T follicular helper cell (primary cell): ENCODE results near the gene GAREM1.
"Not testable (repeated sequence)": the region's sequence is repeated elsewhere in the genome, so short reads cannot be mapped to it uniquely, and the experiment has no call there.

Experiments used
- DNase-seq: peaks from one replicate; pipeline ENCODE4 v3.0.0-alpha.2; 2020; ENCODE audit warnings: low read depth

GAREM1 gene

DNA sequence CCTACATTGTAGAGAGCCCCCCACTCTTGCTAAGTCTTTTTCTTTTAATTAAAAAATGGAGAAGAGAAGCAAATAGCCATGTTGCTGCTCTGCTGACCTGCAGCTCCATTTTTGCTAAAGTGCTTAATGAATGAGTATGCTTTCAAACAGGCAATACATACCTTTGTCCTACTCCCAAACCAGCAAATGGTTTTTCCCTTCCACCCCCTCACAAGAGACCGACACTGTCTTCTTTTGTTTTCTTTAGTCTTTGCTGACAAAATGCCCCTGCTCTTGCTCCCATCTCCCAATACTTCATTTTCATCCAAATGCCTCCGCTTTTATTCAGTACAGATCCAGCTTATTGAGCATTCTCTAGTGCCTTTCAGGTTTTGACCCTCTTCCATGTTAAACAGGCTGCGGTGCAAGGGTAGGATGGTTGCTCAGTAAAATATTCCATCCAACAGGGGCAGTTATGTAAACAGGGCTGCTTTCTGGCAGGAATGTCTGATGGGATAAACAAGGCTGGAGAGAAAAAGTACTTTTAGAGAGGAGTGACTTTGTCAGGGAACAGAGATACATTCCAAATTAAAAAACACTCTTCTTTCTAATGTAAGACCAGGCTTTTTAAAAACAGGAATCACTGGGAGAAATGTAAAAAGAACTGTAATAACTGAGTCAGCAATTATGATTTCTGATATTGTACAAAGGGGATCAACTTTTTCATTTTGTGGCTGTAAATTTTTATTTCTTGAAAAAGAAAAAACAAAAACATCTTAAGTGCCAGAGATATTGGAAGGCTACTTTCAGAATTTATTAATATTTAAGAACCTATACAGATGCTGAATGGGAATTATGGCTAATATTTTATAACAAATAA, 144.0 kb downstream of the GAREM1 start:
- DNase-seq = no peak

GRCh38 chr18:32324181-32324580, 146.5 kb downstream of the GAREM1 start:
- DNase-seq = no peak

- no peak for DNase-seq
Observed at GRCh38 chr18:32321826-32322225, 148.9 kb downstream of the GAREM1 start.

GRCh38 chr18:32319084-32319483, 151.6 kb downstream of the GAREM1 start:
- no peak for DNase-seq

DNA sequence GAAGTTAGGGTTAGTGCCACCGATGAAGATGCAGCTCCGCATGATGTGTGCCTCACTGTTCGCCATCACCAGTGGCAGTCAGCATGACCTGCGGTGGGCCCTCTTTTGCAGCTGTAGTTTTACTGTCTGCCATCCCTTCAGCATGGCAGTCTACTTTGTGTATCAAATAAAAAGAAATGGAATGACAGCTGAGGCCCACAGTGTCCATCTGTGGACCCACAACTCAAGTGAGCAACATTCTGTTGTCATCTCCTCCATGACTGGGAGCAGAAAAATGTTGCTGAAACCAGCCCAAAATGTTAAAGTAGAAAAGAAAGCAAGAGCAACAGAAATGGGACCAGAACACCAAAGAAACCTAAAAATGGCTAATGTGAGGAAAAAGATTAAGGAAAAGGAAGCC, 152.1 kb downstream of the GAREM1 start:
- no peak for DNase-seq

DNA sequence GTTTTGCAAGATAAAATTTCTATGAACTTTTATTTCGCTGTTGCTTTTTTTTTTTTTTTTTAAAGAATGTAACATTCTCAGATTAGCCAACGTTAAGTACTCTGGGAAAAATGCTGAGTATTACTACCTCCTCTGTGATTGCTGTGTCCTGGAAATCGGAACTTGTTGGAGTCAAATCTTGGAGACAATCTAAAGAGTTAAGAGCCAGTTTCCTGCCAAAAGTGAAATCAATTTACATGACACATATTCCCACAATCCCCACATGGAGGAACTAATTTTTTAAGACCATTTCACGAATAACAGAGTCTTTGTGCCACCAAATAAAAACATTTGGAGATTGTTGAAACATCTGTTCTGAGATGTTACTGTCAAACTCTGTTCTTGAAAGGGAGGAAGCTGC, 153.0 kb downstream of the GAREM1 start:
- DNase-seq = no peak

DNA sequence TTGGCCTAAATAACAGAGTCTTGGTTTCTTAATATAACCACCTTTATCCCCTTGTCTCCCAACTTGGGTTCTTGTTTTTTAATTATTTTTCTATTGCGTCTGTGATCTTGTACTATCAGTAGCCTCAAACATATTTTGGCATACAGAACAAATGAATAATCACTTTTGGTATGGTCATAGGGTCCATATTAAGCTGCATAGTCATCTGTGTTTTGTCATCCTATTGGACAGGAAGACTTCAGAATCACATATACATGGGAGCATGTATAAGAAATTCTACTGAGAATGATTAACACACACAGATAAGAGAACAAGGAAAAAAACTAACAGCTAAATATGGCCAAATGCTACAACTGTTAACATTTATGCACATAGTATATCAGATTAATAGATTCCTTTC, 154.8 kb downstream of the GAREM1 start:
- DNase-seq = no peak

- DNase-seq = no peak
Observed at GRCh38 chr18:32310774-32311173, 159.9 kb downstream of the GAREM1 start.

DNA sequence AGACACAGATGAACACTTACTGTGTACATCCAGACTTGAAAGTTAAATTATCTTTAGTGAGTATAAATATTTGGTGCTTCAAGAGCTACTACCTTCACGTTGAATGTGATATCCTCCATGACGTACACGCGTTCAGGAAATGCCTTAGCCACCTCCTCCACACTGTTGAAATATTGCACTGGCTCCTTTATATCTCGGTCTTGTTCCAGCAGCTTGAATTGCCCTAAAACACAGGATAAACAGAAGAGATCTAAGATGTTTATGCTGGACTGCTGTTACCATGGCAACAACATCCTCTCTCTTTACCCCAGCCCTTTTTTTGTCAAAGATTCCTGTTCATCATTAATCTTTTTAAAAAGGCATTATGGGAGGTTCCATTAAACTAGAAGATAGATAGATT, 160.6 kb downstream of the GAREM1 start:
- no peak for DNase-seq

GRCh38 chr18:32308493-32309120, 162.1 kb downstream of the GAREM1 start:
- DNase-seq = no peak

GRCh38 chr18:32303400-32303799, 167.3 kb downstream of the GAREM1 start:
- no peak for DNase-seq

GRCh38 chr18:32302806-32303205, 167.9 kb downstream of the GAREM1 start:
- DNase-seq = no peak

DNA sequence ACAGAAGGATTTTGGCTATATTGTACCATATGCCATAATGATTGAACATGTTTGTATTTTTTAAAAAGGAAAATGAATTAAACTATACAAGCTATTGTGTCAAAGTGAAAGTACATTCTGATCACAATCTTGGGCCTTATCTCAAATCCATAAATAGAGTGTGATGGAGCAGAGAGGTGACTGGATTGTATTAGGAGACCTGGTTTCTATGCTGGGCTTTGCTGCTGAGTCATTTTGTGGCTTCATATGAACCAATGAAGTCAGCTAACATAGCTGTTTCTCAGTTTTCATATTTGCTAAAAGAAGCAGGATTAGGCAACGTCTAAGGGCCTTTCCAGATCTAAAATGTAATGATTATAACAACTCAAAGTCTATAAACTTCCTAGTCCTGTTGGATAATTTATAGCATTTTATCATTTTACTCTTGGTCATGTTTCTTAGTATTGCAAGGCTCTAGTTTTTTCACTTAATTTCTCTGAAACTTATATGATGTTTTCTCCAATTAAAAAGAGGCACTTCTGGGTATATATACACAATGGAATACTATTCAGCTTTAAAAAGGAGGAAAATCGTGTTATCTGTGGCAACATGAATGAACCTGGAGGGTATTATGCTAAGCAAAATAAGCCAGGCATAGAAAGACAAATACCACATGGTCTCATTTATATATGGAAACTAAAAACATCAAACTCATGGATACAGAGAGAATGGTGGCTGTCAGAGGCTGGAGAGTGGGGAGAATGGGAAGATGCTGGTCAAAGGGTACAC, 168.5 kb downstream of the GAREM1 start:
- DNase-seq = no peak

- no peak for DNase-seq
Observed at GRCh38 chr18:32301361-32301760, 169.3 kb downstream of the GAREM1 start.

- no peak for DNase-seq
Observed at GRCh38 chr18:32300914-32301313, 169.8 kb downstream of the GAREM1 start.

DNA sequence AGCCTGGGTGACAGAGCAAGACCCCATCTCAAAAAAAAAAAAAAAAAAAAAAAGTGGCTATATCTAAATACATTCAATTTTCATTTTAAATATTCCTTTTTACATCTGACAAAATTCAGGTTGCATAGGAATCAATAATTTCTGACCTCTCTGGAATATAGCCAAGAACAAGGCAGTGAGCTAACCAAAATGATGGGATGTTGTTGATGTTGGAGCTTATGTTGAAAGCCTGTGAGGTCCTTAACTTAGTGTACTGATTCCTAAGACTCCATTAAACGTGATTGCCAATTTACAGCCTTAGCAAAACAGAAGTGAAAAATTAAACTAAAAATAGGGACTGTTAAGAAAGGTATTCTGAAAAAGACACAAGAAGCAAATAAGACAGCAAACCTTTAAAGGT, 171.2 kb downstream of the GAREM1 start:
- DNase-seq = no peak

GRCh38 chr18:32298171-32298667, 172.5 kb downstream of the GAREM1 start:
- no peak for DNase-seq

- no peak for DNase-seq
Observed at GRCh38 chr18:32297579-32298170, 173.0 kb downstream of the GAREM1 start.

DNA sequence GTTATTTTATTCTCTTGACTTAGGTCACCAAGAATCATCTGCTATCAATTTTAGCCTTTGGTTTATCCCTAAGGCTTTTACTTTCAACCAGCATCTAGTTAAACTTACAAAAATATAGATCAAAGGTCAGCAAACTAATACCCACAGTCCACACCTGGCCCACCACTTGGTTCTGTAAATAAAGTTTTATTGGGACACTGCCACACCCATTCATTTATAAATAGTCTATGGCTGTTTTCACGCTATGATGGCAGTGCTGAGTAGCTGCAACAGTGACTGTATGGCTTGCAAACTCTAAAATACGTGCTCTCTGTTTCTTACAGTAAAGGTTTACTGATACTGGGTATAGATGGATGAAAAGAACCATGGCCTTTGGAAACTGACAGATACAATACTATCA, 173.8 kb downstream of the GAREM1 start:
- DNase-seq = no peak

DNA sequence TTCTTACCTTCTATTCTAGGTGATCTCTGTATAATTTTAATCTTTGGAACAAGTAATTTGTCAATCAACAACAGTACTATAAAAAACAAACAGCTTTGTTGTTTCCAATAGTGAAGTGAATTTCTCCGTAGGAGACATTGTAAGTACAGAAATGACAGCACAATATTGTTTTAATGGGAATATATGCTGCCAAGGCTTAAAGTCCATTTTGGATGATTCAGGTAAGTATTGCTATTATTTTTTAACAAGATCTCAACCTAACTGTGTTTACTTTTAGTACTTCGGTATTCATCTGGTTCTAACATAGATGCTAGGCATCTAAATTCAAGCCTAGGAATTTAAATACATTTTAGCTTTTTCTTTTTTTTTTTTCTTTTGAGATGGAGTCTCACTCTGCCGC, 175.1 kb downstream of the GAREM1 start:
- DNase-seq = no peak

- DNase-seq = no peak
Observed at GRCh38 chr18:32293107-32293506, 177.6 kb downstream of the GAREM1 start.

DNA sequence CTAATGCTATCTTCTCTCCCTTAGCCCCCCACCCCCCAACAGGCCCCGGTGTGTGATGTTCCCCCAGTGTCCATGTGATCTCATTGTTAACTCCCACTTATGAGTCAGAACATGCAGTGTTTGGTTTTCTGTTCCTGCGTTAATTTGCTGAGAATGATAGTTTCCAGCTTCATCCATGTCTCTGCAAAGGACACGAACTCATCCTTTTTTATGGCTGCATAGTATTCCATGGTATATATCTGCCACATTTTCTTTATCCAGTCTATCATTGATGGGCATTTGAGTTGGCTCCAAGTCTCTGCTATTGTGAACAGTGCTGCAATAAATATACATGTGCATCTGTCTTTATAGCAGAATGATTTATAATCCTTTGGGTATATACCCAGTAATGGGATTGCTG, 179.1 kb downstream of the GAREM1 start:
- not testable (repeated sequence) for DNase-seq
